Activated CD4-positive, CD25-positive, alpha-beta regulatory T cell (primary cell): Measurements from ENCODE around the gene OSBPL5.

Experiments
- DNase-seq, 4 experiments: peaks; one replicate each; lab custom pipeline; 2025; lab: John Stamatoyannopoulos, UW

Gene OSBPL5

GRCh38 chr11:3197878-3198528, 32.9 kb upstream of the OSBPL5 start:
- no peak for DNase-seq

GRCh38 chr11:3197044-3197695, 32.1 kb upstream of the OSBPL5 start:
- no peak for DNase-seq

- DNase-seq = no peak
These were observed 31.3 kb upstream of the OSBPL5 start for GRCh38 chr11:3196161-3197043.

GRCh38 chr11:3195251-3196160, 30.4 kb upstream of the OSBPL5 start:
- DNase-seq = no peak

- no peak for DNase-seq
These were observed 29.1 kb upstream of the OSBPL5 start for GRCh38 chr11:3194016-3194816.

GRCh38 chr11:3193373-3194015, 28.4 kb upstream of the OSBPL5 start:
- DNase-seq = no peak

- no peak for DNase-seq
These were observed 27.6 kb upstream of the OSBPL5 start for GRCh38 chr11:3192511-3193372.

- DNase-seq = no peak
These were observed 26.6 kb upstream of the OSBPL5 start for GRCh38 chr11:3191586-3192324.

GRCh38 chr11:3190600-3190999, 25.5 kb upstream of the OSBPL5 start:
- DNase-seq = no peak

- no peak for DNase-seq
These were observed 24.9 kb upstream of the OSBPL5 start for GRCh38 chr11:3189886-3190583.

- DNase-seq = no peak
These were observed 24.2 kb upstream of the OSBPL5 start for GRCh38 chr11:3189196-3189843.

GRCh38 chr11:3188496-3189195, 23.5 kb upstream of the OSBPL5 start:
- DNase-seq = no peak

GRCh38 chr11:3186166-3186953, 21.2 kb upstream of the OSBPL5 start:
- DNase-seq = no peak

- DNase-seq = no peak
These were observed 19.7 kb upstream of the OSBPL5 start for GRCh38 chr11:3184732-3185347.

GRCh38 chr11:3183523-3183922, 18.4 kb upstream of the OSBPL5 start:
- DNase-seq = no peak

GRCh38 chr11:3182462-3182852, 17.3 kb upstream of the OSBPL5 start:
- no peak for DNase-seq
